SK-N-SH (cell line): ENCODE measurements around the gene RPS24. TPM values are rescaled to one million over a fixed set of nuclear protein-coding genes. Genes with fewer than 3 reads are reported as not detected.

Experiments used
- CTCF ChIA-PET: fragments of 300-600, 350-600 bp; formaldehyde crosslinking; extraction: SDS; loops from one replicate; lab custom pipeline; 2021; lab: Yijun Ruan, JAX
- POLR2A ChIA-PET: fragments of 350-600 bp; sonication (Branson Sonifier 250); formaldehyde crosslinking; extraction: SDS; loops from one replicate; lab custom pipeline; 2020; ENCODE audit warnings: antibody characterized with exemption, inconsistent platforms; lab: Yijun Ruan, JAX
- DNase-seq: peaks from one replicate; pipeline ENCODE4 v3.0.0; 2012
- H2AFZ ChIP-seq: fragments of 200-600 bp; sonication (generic); 2 replicates; pipeline ENCODE4 v1.8.1; 2016; ENCODE audit warnings: antibody characterized with exemption, mild to moderate bottlenecking, low read depth
- H3F3A ChIP-seq: fragments of 200-600 bp; sonication (generic); replicated peaks from 2 replicates; pipeline ENCODE3; 2016; ENCODE audit warnings: antibody characterized with exemption, mild to moderate bottlenecking; ENCODE audit not compliant: insufficient read depth
- H3K27ac ChIP-seq, 2 experiments: fragments of 200-500 bp in 1 of 2; fragments of 200-600 bp in 1 of 2; sonication (Bioruptor generic) in 1 of 2; sonication (generic), shearing (Covaris generic) in 1 of 2; 2 replicates each; pipeline versions ENCODE4 v1.5.1 to v1.6.1; 2014 to 2016; ENCODE audit warnings: low read depth in 2 of 2, inconsistent platforms in 1 of 2, low read length in 1 of 2, mild to moderate bottlenecking in 1 of 2, mixed read lengths in 1 of 2
- H3K27me3 ChIP-seq: fragments of 200-600 bp; sonication (generic), shearing (Covaris generic); 2 replicates; pipeline ENCODE4 v1.6.1; 2016; ENCODE audit warnings: mixed run types; ENCODE audit not compliant: insufficient read depth
- H3K36me3 ChIP-seq, 2 experiments: fragments of 200-500 bp in 1 of 2; fragments of 200-600 bp in 1 of 2; sonication (Bioruptor generic) in 1 of 2; sonication (generic) in 1 of 2; replicated peaks in 1 of 2; 2 replicates each; pipeline versions ENCODE3 to v1.5.1; 2014 to 2016; ENCODE audit warnings: low read length in 1 of 2, mild to moderate bottlenecking in 1 of 2; ENCODE audit not compliant: insufficient read depth in 2 of 2, control insufficient read depth in 1 of 2
- H3K4me1 ChIP-seq, 2 experiments: fragments of 200-500 bp in 1 of 2; fragments of 200-600 bp in 1 of 2; sonication (Bioruptor generic) in 1 of 2; sonication (generic), shearing (Covaris generic) in 1 of 2; 2 replicates each; pipeline versions ENCODE4 v1.5.1 to v1.6.1; 2014 to 2016; ENCODE audit warnings: low read depth in 1 of 2, low read length in 1 of 2, mixed run types in 1 of 2; ENCODE audit not compliant: insufficient read depth in 2 of 2, control insufficient read depth in 1 of 2
- H3K4me2 ChIP-seq: fragments of 200-600 bp; sonication (generic), shearing (Covaris generic); 2 replicates; pipeline ENCODE4 v1.6.1; 2017; ENCODE audit warnings: mixed run types
- H3K4me3 ChIP-seq, 2 experiments: fragments of 200-500 bp in 1 of 2; fragments of 200-600 bp in 1 of 2; sonication (Bioruptor generic) in 1 of 2; sonication (generic), shearing (Covaris generic) in 1 of 2; 2 replicates each; pipeline versions ENCODE4 v1.5.1 to v1.8.1; 2014 to 2016; ENCODE audit warnings: low read depth in 2 of 2, inconsistent platforms in 1 of 2, low read length in 1 of 2, mild to moderate bottlenecking in 1 of 2, mixed read lengths in 1 of 2, moderate library complexity in 1 of 2
- H3K79me2 ChIP-seq: fragments of 200-600 bp; sonication (generic); 2 replicates; pipeline ENCODE4 v1.8.1; 2017; ENCODE audit warnings: mild to moderate bottlenecking; ENCODE audit not compliant: insufficient read depth
- H3K9ac ChIP-seq: fragments of 200-600 bp; sonication (generic); 2 replicates; pipeline ENCODE4 v1.6.1; 2017; ENCODE audit warnings: mixed run types
- H3K9me2 ChIP-seq: fragments of 200-600 bp; sonication (generic); 2 replicates; pipeline ENCODE4 v1.6.1; 2017; ENCODE audit warnings: mixed run types
- H3K9me3 ChIP-seq: fragments of 200-600 bp; sonication (generic); 2 replicates; pipeline ENCODE4 v1.6.1; 2017; ENCODE audit warnings: mixed run types, mild to moderate bottlenecking, moderate library complexity
- H4K20me1 ChIP-seq: fragments of 200-600 bp; sonication (generic); 2 replicates; pipeline ENCODE4 v1.6.1; 2017; ENCODE audit warnings: mild to moderate bottlenecking, mixed run types; ENCODE audit not compliant: insufficient read depth
- CHD2 ChIP-seq: fragments of 150-350 bp; IDR thresholded peaks from 2 replicates; pipeline ENCODE4 v1.6.1; 2018; ENCODE audit warnings: low read length; ENCODE audit not compliant: partially characterized antibody
- EP300 ChIP-seq, 2 experiments: IDR thresholded peaks; 2 replicates each; pipeline versions ENCODE4 v1.4.0 to v1.6.1; 2012; ENCODE audit warnings: borderline replicate concordance in 1 of 2, low read depth in 1 of 2, low read length in 1 of 2
- EZH2phosphoT487 ChIP-seq: fragments of 200-600 bp; sonication (generic); IDR thresholded peaks from 2 replicates; pipeline ENCODE4 v1.6.1; 2017; ENCODE audit warnings: low read depth, mixed run types, mild to moderate bottlenecking, antibody characterized with exemption, moderate library complexity, borderline replicate concordance
- FOSL2 ChIP-seq: IDR thresholded peaks from 2 replicates; pipeline ENCODE4 v1.4.0; 2012; ENCODE audit warnings: low read depth, mild to moderate bottlenecking, moderate library complexity, borderline replicate concordance
- FOXM1 ChIP-seq: IDR thresholded peaks from 2 replicates; pipeline ENCODE4 v1.4.0; 2012; ENCODE audit warnings: low read depth, mild to moderate bottlenecking
- JUND ChIP-seq: IDR thresholded peaks from 2 replicates; pipeline ENCODE4 v1.4.0; 2012
- MEF2A ChIP-seq: IDR thresholded peaks from 2 replicates; pipeline ENCODE4 v1.4.0; 2012; ENCODE audit warnings: low read depth, borderline replicate concordance
- MXI1 ChIP-seq: IDR thresholded peaks from 2 replicates; pipeline ENCODE4 v1.6.1; 2012; ENCODE audit warnings: mild to moderate bottlenecking, low read depth, low read length, improper control_type of control experiment
- NFIC ChIP-seq: IDR thresholded peaks from 2 replicates; pipeline ENCODE4 v1.4.0; 2012; ENCODE audit warnings: borderline replicate concordance
- POLR2AphosphoS5 ChIP-seq: IDR thresholded peaks from 2 replicates; pipeline ENCODE4 v1.6.1; 2012; ENCODE audit warnings: low read depth, low read length
- RCOR1 ChIP-seq: fragments of 150-350 bp; IDR thresholded peaks from 2 replicates; pipeline ENCODE4 v1.6.1; 2017; ENCODE audit warnings: antibody characterized with exemption, low read length
- SMC3 ChIP-seq: IDR thresholded peaks from 2 replicates; pipeline ENCODE4 v1.6.1; 2012; ENCODE audit warnings: low read depth, low read length, improper control_type of control experiment
- USF1 ChIP-seq: IDR thresholded peaks from 2 replicates; pipeline ENCODE4 v1.4.0; 2012; ENCODE audit warnings: low read depth, borderline replicate concordance
- YY1 ChIP-seq: IDR thresholded peaks from 2 replicates; pipeline ENCODE4 v1.4.0; 2012; ENCODE audit warnings: low read depth, mild to moderate bottlenecking
- WGBS: methylation state at CpG from one replicate; pipeline ENCODE4 v1.1.6; 2017; ENCODE audit warnings: low lambda C conversion rate; 5-methylcytosine and 5-hydroxymethylcytosine counted together
- polyA plus RNA-seq, 3 experiments: library from polyadenylated mRNA; depleted of rRNA; stranded (reverse); fragments of >200 nt; gene quantifications; 2 replicates each; pipeline ENCODE4 v1.2.3, GENCODE V29; 2012
- TF ChIP-seq, protein P1 (sequence below): fragments of 200-600 bp; sonication (generic); IDR thresholded peaks from 2 replicates; pipeline ENCODE4 v1.6.1; 2017; ENCODE audit warnings: antibody characterized with exemption, mild to moderate bottlenecking, moderate library complexity
- TF ChIP-seq, protein P2 (sequence below): fragments of 150-350 bp; IDR thresholded peaks from 2 replicates; pipeline ENCODE4 v1.6.1; 2017; ENCODE audit warnings: antibody characterized with exemption, low read length, low read depth, borderline replicate concordance

The RPS24 gene
- polyA plus RNA-seq, 1 of the 3 experiments (the other 2 are of a cell fraction): 3,806 TPM

- WGBS: 35% methylated on average over 30 of the region's 36 CpGs
- H3K79me2 ChIP-seq: peaks cover 37% of the 10 kb centered on the region
- H3K4me2 ChIP-seq: peak overlapping the region; percentile 87
- H3K9me2 ChIP-seq: no peaks in the 10 kb centered on the region
- H3K9me3 ChIP-seq: no peaks in the 10 kb centered on the region
- peak overlapping the region; percentile 76 for H2AFZ ChIP-seq
- peaks cover 11 to 15% of the 10 kb centered on the region in 2 experiments for H3K4me1 ChIP-seq
- peak overlapping the region; percentile 89 to 97 for H3K4me3 ChIP-seq
- H3K27me3 ChIP-seq: no peaks in the 10 kb centered on the region
- CTCF ChIA-PET: interaction anchor here (0.7 to 1.0 kb wide), 2 partner anchors 15 to 1164 kb away, joined by 3 read pairs; no protein-coding TSS in a partner anchor
- DNase-seq: no peak
- TF ChIP-seq, protein P1, sequence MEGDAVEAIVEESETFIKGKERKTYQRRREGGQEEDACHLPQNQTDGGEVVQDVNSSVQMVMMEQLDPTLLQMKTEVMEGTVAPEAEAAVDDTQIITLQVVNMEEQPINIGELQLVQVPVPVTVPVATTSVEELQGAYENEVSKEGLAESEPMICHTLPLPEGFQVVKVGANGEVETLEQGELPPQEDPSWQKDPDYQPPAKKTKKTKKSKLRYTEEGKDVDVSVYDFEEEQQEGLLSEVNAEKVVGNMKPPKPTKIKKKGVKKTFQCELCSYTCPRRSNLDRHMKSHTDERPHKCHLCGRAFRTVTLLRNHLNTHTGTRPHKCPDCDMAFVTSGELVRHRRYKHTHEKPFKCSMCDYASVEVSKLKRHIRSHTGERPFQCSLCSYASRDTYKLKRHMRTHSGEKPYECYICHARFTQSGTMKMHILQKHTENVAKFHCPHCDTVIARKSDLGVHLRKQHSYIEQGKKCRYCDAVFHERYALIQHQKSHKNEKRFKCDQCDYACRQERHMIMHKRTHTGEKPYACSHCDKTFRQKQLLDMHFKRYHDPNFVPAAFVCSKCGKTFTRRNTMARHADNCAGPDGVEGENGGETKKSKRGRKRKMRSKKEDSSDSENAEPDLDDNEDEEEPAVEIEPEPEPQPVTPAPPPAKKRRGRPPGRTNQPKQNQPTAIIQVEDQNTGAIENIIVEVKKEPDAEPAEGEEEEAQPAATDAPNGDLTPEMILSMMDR: peak; percentile 21; the same call in 1 of the 2 replicates
- TF ChIP-seq JUND (no peak), USF1 (no peak)
- no peaks in the 10 kb centered on the region for H4K20me1 ChIP-seq
- peak overlapping the region; percentile 74 to 96; a peak in 3 of 4 replicates for H3K27ac ChIP-seq
- peak overlapping the region; percentile 85 for H3K9ac ChIP-seq
- POLR2A ChIA-PET: no interaction called here
- peaks cover 43% of the 10 kb centered on the region for H3F3A ChIP-seq
- peaks cover 20 to 25% of the 10 kb centered on the region in 2 experiments for H3K36me3 ChIP-seq
Observed at GRCh38 chr10:78028438-78029268, 5.0 kb upstream of the RPS24 start.

GRCh38 chr10:78029269-78030226 lies 4.1 kb upstream of the RPS24 start, which contains the start of gene POLR3A:
Gene POLR3A (minus strand): TSS chr10:78029515. CDS start chr10:78029407, 108 bp downstream.
- Histone ChIP-seq H2AFZ (peak within 1 kb of the TSS; percentile 89), H3K27me3 (no peaks in the 10 kb centered on the region), H3K4me1 (peaks cover 11 to 15% of the 10 kb centered on the region in 2 experiments), H3K4me3 (peak within 1 kb of the TSS; percentile 89 to 97), H3F3A (peaks cover 43% of the 10 kb centered on the region), H3K4me2 (peak within 1 kb of the TSS; percentile 87), H4K20me1 (peaks cover 2% of the 10 kb centered on the region; the same call in 1 of the 2 replicates), H3K9ac (peak within 1 kb of the TSS; percentile 85), H3K27ac (peak within 1 kb of the TSS; percentile 74 to 96), H3K9me3 (no peaks in the 10 kb centered on the region), H3K36me3 (peaks cover 16 to 20% of the 10 kb centered on the region in 2 experiments), H3K79me2 (peaks cover 41% of the 10 kb centered on the region), H3K9me2 (no peaks in the 10 kb centered on the region)
- POLR2A ChIA-PET: interaction anchor here (0.7 to 1.0 kb wide), 2 partner anchors 152 to 721 kb away, joined by 3 read pairs; no protein-coding TSS in a partner anchor
- DNase-seq: peak; percentile 87
- CTCF ChIA-PET: interaction anchor here (0.6 to 1.4 kb wide), 15 partner anchors 10 to 1163 kb away, joined by 3 to 6 read pairs (median 3); no protein-coding TSS in a partner anchor
- WGBS: under 1% methylated on average over 31 of the region's 35 CpGs
- TF ChIP-seq MEF2A (no peak), YY1 (peak; percentile 75; the same call in 1 of the 2 replicates), JUND (no peak), RCOR1 (no peak), SMC3 (peak; percentile 39), POLR2AphosphoS5 (peak; percentile 86), MXI1 (peak; percentile 95), EZH2phosphoT487 (no peak), EP300 (IDR thresholded peaks at IDR 0.05; ENCODE audit: borderline replicate concordance in 1 of 2, low read depth in 1 of 2, low read length in 1 of 2) (no peak; a peak in 2 of 4 replicates), NFIC (no peak), FOXM1 (no peak; the same call in 1 of the 2 replicates), FOSL2 (no peak), CHD2 (peak; percentile 71)
- TF ChIP-seq, protein P2, sequence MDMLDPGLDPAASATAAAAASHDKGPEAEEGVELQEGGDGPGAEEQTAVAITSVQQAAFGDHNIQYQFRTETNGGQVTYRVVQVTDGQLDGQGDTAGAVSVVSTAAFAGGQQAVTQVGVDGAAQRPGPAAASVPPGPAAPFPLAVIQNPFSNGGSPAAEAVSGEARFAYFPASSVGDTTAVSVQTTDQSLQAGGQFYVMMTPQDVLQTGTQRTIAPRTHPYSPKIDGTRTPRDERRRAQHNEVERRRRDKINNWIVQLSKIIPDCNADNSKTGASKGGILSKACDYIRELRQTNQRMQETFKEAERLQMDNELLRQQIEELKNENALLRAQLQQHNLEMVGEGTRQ: peak; percentile 87
- TF ChIP-seq, protein P1: peak; percentile 91
